ENCODE results near the gene PTGES3. TPM values are rescaled to one million over a fixed set of nuclear protein-coding genes. Genes with fewer than 3 reads are reported as not detected.
A peak's percentile ranks its signal among the peaks of the same experiment; 100 is the strongest.

The PTGES3 gene
- total RNA-seq (2021) (394 to 436 TPM (median 420 TPM) in 3 replicates), Bru-seq, nascent RNA (percentile 96 among the genes with signal in this experiment)
- long read RNA-seq, experiment 1, transcript PTGES3-202 (7 exons, 1,547 nt), result minor isoform, 35 of 1,424 reads
- long read RNA-seq, experiment 1, transcript PTGES3-201 (8 exons, 1,920 nt), result major isoform, 1,198 of 1,424 reads
- long read RNA-seq, experiment 1, transcript PTGES3-204 (7 exons, 1,017 nt), result minor isoform, 24 of 1,424 reads
- long read RNA-seq, experiment 1, transcript PTGES3-207 (9 exons, 2,077 nt), result minor isoform, 6 of 1,424 reads
- long read RNA-seq, experiment 1, partial matches to known transcripts, result 87 of 1,424 reads
- long read RNA-seq, experiment 1, other reads (novel, unspliced or antisense), result 74 of 1,424 reads
- long read RNA-seq, experiment 2, transcript PTGES3-204 (7 exons, 1,017 nt), result minor isoform, 11 of 1,021 reads
- long read RNA-seq, experiment 2, transcript PTGES3-202 (7 exons, 1,547 nt), result minor isoform, 20 of 1,021 reads
- long read RNA-seq, experiment 2, transcript PTGES3-201 (8 exons, 1,920 nt), result major isoform, 567 of 1,021 reads
- long read RNA-seq, experiment 2, partial matches to known transcripts, result 106 of 1,021 reads
- long read RNA-seq, experiment 2, other reads (novel, unspliced or antisense), result 315 of 1,021 reads
- long read RNA-seq, experiment 3, transcript PTGES3-207 (9 exons, 2,077 nt), result minor isoform, 5 of 1,253 reads
- long read RNA-seq, experiment 3, transcript PTGES3-202 (7 exons, 1,547 nt), result minor isoform, 30 of 1,253 reads
- long read RNA-seq, experiment 3, transcript PTGES3-204 (7 exons, 1,017 nt), result minor isoform, 28 of 1,253 reads
- long read RNA-seq, experiment 3, transcript PTGES3-201 (8 exons, 1,920 nt), result major isoform, 1,058 of 1,253 reads
- long read RNA-seq, experiment 3, partial matches to known transcripts, result 62 of 1,253 reads
- long read RNA-seq, experiment 3, other reads (novel, unspliced or antisense), result 70 of 1,253 reads

- no peaks in the 10 kb centered on the region; the same call in 1 of the 2 replicates for H3K27me3 Mint-ChIP-seq (ENCODE audit: low read depth)
- peak within 1 kb of the TSS; percentile 98 for H3K27ac Mint-ChIP-seq
- H3K4me1 Mint-ChIP-seq, result peaks cover 17% of the 10 kb centered on the region
- ChIA-PET POLR2A (interaction anchor here (0.6 to 3.2 kb wide), 12 partner anchors 10 to 424 kb away, joined by 3 to 15 read pairs (median 5); partner anchors contain the start of genes ATP5F1B and NACA), CTCF (interaction anchor here (0.6 to 3.9 kb wide), 8 partner anchors 29 to 381 kb away, joined by 3 to 27 read pairs (median 4); partner anchors contain the start of gene BAZ2A)
- no peaks in the 10 kb centered on the region for H3K9me3 Mint-ChIP-seq
- DNase-seq (ENCODE audit: low spot score), result peak; percentile 99
- peak within 1 kb of the TSS; percentile 99 for H3K4me3 Mint-ChIP-seq
- peak; percentile 80 for ATAC-seq
- H3K36me3 Mint-ChIP-seq, result peaks cover 26% of the 10 kb centered on the region
- peak; percentile 88 for TF ChIP-seq ZNF281 (CRISPR knock-in tag; IDR thresholded peaks at IDR 0.05)
- 0 out of 2 replicates have a peak, but pooled peaks have one; percentile 12 for TF ChIP-seq ZNF263 (CRISPR knock-in tag; IDR thresholded peaks at IDR 0.05; ENCODE audit: low read depth)
- TF ChIP-seq PRDM15 (CRISPR knock-in tag; IDR thresholded peaks at IDR 0.05), result no peak
- no peak; the same call in 1 of the 2 replicates for TF ChIP-seq ATF1 (CRISPR knock-in tag; IDR thresholded peaks at IDR 0.05)
- TF ChIP-seq GRHL2 (CRISPR knock-in tag; IDR thresholded peaks at IDR 0.05; ENCODE audit: insufficient replicate concordance, severe bottlenecking), result no peak
- no peak for TF ChIP-seq ZNF317 (CRISPR knock-in tag; IDR thresholded peaks at IDR 0.05; ENCODE audit: borderline replicate concordance, low read depth)
- TF ChIP-seq NFE2L1 (CRISPR knock-in tag; IDR thresholded peaks at IDR 0.05), result peak; percentile 98
- no peak for TF ChIP-seq ZNF671 (CRISPR knock-in tag; IDR thresholded peaks at IDR 0.05)
- TF ChIP-seq FOXK1 (CRISPR knock-in tag; IDR thresholded peaks at IDR 0.05), result no peak; the same call in 1 of the 2 replicates
- TF ChIP-seq TP53 (CRISPR knock-in tag; IDR thresholded peaks at IDR 0.05), result peak; percentile 88
- 0 out of 2 replicates have a peak, but pooled peaks have one; percentile 70 for TF ChIP-seq ZBTB21 (CRISPR knock-in tag; IDR thresholded peaks at IDR 0.05; ENCODE audit: borderline replicate concordance)
- TF ChIP-seq FOXJ3 (CRISPR knock-in tag; IDR thresholded peaks at IDR 0.05; ENCODE audit: borderline replicate concordance), result no peak
- no peak for TF ChIP-seq ZNF423 (CRISPR knock-in tag; IDR thresholded peaks at IDR 0.05)
- TF ChIP-seq, protein P1, sequence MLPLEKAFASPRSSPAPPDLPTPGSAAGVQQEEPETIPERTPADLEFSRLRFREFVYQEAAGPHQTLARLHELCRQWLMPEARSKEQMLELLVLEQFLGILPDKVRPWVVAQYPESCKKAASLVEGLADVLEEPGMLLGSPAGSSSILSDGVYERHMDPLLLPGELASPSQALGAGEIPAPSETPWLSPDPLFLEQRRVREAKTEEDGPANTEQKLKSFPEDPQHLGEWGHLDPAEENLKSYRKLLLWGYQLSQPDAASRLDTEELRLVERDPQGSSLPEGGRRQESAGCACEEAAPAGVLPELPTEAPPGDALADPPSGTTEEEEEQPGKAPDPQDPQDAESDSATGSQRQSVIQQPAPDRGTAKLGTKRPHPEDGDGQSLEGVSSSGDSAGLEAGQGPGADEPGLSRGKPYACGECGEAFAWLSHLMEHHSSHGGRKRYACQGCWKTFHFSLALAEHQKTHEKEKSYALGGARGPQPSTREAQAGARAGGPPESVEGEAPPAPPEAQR (CRISPR knock-in tag; IDR thresholded peaks at IDR 0.05), result no peak
- TF ChIP-seq ZMAT4 (CRISPR knock-in tag; IDR thresholded peaks at IDR 0.05), result no peak
- peak; percentile 78; the same call in 1 of the 2 replicates for TF ChIP-seq E2F1 (CRISPR knock-in tag; IDR thresholded peaks at IDR 0.05)
- TF ChIP-seq CTCF (IDR thresholded peaks at IDR 0.05), result no peak
- TF ChIP-seq MXD4 (CRISPR knock-in tag; IDR thresholded peaks at IDR 0.05; ENCODE audit: borderline replicate concordance), result no peak
- no peak for TF ChIP-seq OVOL2 (CRISPR knock-in tag; IDR thresholded peaks at IDR 0.05; ENCODE audit: borderline replicate concordance)
- TF ChIP-seq, protein P2, sequence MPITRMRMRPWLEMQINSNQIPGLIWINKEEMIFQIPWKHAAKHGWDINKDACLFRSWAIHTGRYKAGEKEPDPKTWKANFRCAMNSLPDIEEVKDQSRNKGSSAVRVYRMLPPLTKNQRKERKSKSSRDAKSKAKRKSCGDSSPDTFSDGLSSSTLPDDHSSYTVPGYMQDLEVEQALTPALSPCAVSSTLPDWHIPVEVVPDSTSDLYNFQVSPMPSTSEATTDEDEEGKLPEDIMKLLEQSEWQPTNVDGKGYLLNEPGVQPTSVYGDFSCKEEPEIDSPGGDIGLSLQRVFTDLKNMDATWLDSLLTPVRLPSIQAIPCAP (CRISPR knock-in tag; IDR thresholded peaks at IDR 0.05), result no peak
Measured at GRCh38 chr12:56688129-56688845, at the start of gene PTGES3. Gene PTGES3, minus strand, starts transcription at chr12:56688284. Its CDS starts 285 bp downstream, at chr12:56687999.
